Measurements from ENCODE around the gene TADA3. TPM values are rescaled to one million over a fixed set of nuclear protein-coding genes. Genes with fewer than 3 reads are reported as not detected.

The TADA3 gene
- total RNA-seq, 6 experiments from 2014 or later = 69.2 to 84.9 (median 77.0) TPM

GRCh38 chr3:9781978-9782603, 10.2 kb downstream of the TADA3 start:
- peak overlapping the region; percentile 3; the same call in 1 of the 2 replicates for H3K27ac Mint-ChIP-seq
- no peak for DNase-seq
- no peaks in the 10 kb centered on the region for H3K9me3 Mint-ChIP-seq
- peaks cover 13% of the 10 kb centered on the region for H3K36me3 Mint-ChIP-seq (ENCODE audit: low read depth)
- peaks cover 21% of the 10 kb centered on the region for H3K4me1 Mint-ChIP-seq (ENCODE audit: low read depth)
- no peaks in the 10 kb centered on the region; the same call in 1 of the 2 replicates for H3K27me3 Mint-ChIP-seq (ENCODE audit: insufficient read depth)
- no peak overlapping the region for H3K4me3 Mint-ChIP-seq
- no peak for TF ChIP-seq CTCF (IDR thresholded peaks at IDR 0.05)

- H3K27me3 Mint-ChIP-seq (ENCODE audit: insufficient read depth) = no peaks in the 10 kb centered on the region; the same call in 1 of the 2 replicates
- peaks cover 9% of the 10 kb centered on the region; the same call in 1 of the 2 replicates for H3K36me3 Mint-ChIP-seq (ENCODE audit: low read depth)
- no peak for DNase-seq
- H3K4me1 Mint-ChIP-seq (ENCODE audit: low read depth) = peaks cover 26% of the 10 kb centered on the region
- H3K27ac Mint-ChIP-seq = no peak overlapping the region
- TF ChIP-seq CTCF (IDR thresholded peaks at IDR 0.05) = no peak
- H3K4me3 Mint-ChIP-seq = no peak overlapping the region
- H3K9me3 Mint-ChIP-seq = no peaks in the 10 kb centered on the region
Measured at GRCh38 chr3:9781551-9781950, 10.7 kb downstream of the TADA3 start.

- Mint-ChIP-seq H3K27me3 (ENCODE audit: insufficient read depth) (no peaks in the 10 kb centered on the region; the same call in 1 of the 2 replicates), H3K4me3 (no peak overlapping the region)
- no peak for TF ChIP-seq CTCF (IDR thresholded peaks at IDR 0.05)
Measured at GRCh38 chr3:9780910-9781309, 11.4 kb downstream of the TADA3 start.

GRCh38 chr3:9780458-9780812, 11.8 kb downstream of the TADA3 start:
- no peaks in the 10 kb centered on the region for H3K9me3 Mint-ChIP-seq
- no peak for DNase-seq
- peaks cover 28% of the 10 kb centered on the region for H3K4me1 Mint-ChIP-seq (ENCODE audit: low read depth)
- no peak overlapping the region for H3K27ac Mint-ChIP-seq
- H3K36me3 Mint-ChIP-seq (ENCODE audit: low read depth) = peaks cover 2% of the 10 kb centered on the region; the same call in 1 of the 2 replicates
- no peak overlapping the region for H3K4me3 Mint-ChIP-seq
- H3K27me3 Mint-ChIP-seq (ENCODE audit: insufficient read depth) = no peaks in the 10 kb centered on the region; the same call in none of the 2 replicates
- no peak for TF ChIP-seq CTCF (IDR thresholded peaks at IDR 0.05)

More at GRCh38 chr3:9780910-9781309, 11.4 kb downstream of the TADA3 start:
- Mint-ChIP-seq H3K36me3 (ENCODE audit: low read depth) (peaks cover 4% of the 10 kb centered on the region; the same call in 1 of the 2 replicates), H3K4me1 (ENCODE audit: low read depth) (peaks cover 28% of the 10 kb centered on the region), H3K9me3 (no peaks in the 10 kb centered on the region), H3K27ac (no peak overlapping the region)
- DNase-seq = no peak

- Mint-ChIP-seq H3K4me1 (ENCODE audit: low read depth) (peaks cover 28% of the 10 kb centered on the region), H3K4me3 (no peak overlapping the region), H3K27ac (no peak overlapping the region), H3K27me3 (ENCODE audit: insufficient read depth) (no peaks in the 10 kb centered on the region; the same call in none of the 2 replicates), H3K9me3 (no peaks in the 10 kb centered on the region), H3K36me3 (ENCODE audit: low read depth) (no peaks in the 10 kb centered on the region)
- DNase-seq = no peak
- no peak for TF ChIP-seq CTCF (IDR thresholded peaks at IDR 0.05)
Measured at GRCh38 chr3:9779721-9780457, 12.4 kb downstream of the TADA3 start.

Measured in HFFc6 (cell line).